Stomach (tissue), 4 donors: ENCODE measurements around the gene HTT.

Experiments
- CTCF ChIP-seq, 7 experiments: fragments of 450-650 bp in 4 of 7; fragments of 200-600 bp in 3 of 7; sonication (generic) in 3 of 7; IDR thresholded peaks; one replicate each; pipeline ENCODE4 v1.5.1; 2016 to 2019; ENCODE audit warnings: antibody characterized with exemption in 7 of 7, control low read depth in 2 of 7, mild to moderate bottlenecking in 1 of 7
- EP300 ChIP-seq: sonication (generic); formaldehyde crosslinking; IDR thresholded peaks from one replicate; pipeline ENCODE4 v1.6.1; 2017; ENCODE audit warnings: antibody characterized with exemption
- POLR2A ChIP-seq, 4 donors: fragments of 450-650 bp; IDR thresholded peaks; one replicate each; pipeline ENCODE4 v1.6.1; 2016; ENCODE audit warnings: antibody characterized with exemption in 4 of 4, control low read depth in 2 of 4, mild to moderate bottlenecking in 1 of 4, moderate library complexity in 1 of 4
- POLR2AphosphoS5 ChIP-seq, 3 donors: sonication (generic); formaldehyde crosslinking; IDR thresholded peaks; one replicate each; pipeline ENCODE4 v1.6.1; 2016; ENCODE audit warnings: antibody characterized with exemption in 3 of 3

- TF ChIP-seq CTCF (IDR thresholded peaks at IDR 0.05) (no peak), POLR2A (IDR thresholded peaks at IDR 0.05) (no peak), POLR2AphosphoS5 (IDR thresholded peaks at IDR 0.05) (no peak), EP300 (no peak)
These were observed 217.6 kb downstream of the HTT start for GRCh38 chr4:3291969-3292570.
